Measurements from ENCODE around the gene UTY.

The UTY gene

GRCh38 chrY:13479828-13480227 is at the start of gene UTY:
UTY (minus strand) TSS chrY:13480033; CDS start chrY:13479665, 368 bp downstream.
- DNase-seq: peak; percentile 93 to 94

GRCh38 chrY:13520474-13520873 is 40.6 kb upstream of the UTY start:
- TF ChIP-seq GATA1 (IDR thresholded peaks at IDR 0.05; ENCODE audit: low read depth, low read length): no peak
- TF ChIP-seq POLR2A (IDR thresholded peaks at IDR 0.05; ENCODE audit: low read length): no peak
- no peak for DNase-seq

More at GRCh38 chrY:13479828-13480227, at the start of gene UTY:
- no peak for TF ChIP-seq GATA1 (IDR thresholded peaks at IDR 0.05; ENCODE audit: low read depth, low read length)

GRCh38 chrY:13501215-13501614 is 21.4 kb upstream of the UTY start:
- peak; percentile 25 to 39 for DNase-seq
- no peak for TF ChIP-seq GATA1 (IDR thresholded peaks at IDR 0.05; ENCODE audit: low read depth, low read length)

- DNase-seq: no peak
- TF ChIP-seq GATA1 (IDR thresholded peaks at IDR 0.05; ENCODE audit: low read depth, low read length) (no peak), POLR2A (IDR thresholded peaks at IDR 0.05; ENCODE audit: low read length) (no peak)
These were observed 13.9 kb upstream of the UTY start for GRCh38 chrY:13493737-13494136.

GRCh38 chrY:13492408-13492807 is 12.6 kb upstream of the UTY start:
- DNase-seq: no peak
- no peak for TF ChIP-seq POLR2A (IDR thresholded peaks at IDR 0.05; ENCODE audit: low read length)
- TF ChIP-seq GATA1 (IDR thresholded peaks at IDR 0.05; ENCODE audit: low read depth, low read length): no peak

GRCh38 chrY:13488738-13489137 is 8.9 kb upstream of the UTY start:
- no peak for TF ChIP-seq POLR2A (IDR thresholded peaks at IDR 0.05; ENCODE audit: low read length)
- DNase-seq: peak in 1 of 2 experiments; percentile 1

GRCh38 chrY:13479121-13479711 is 617 bp downstream of the UTY start:
- DNase-seq: peak; percentile 64 to 79
- TF ChIP-seq POLR2A (IDR thresholded peaks at IDR 0.05; ENCODE audit: low read length) (no peak), GATA1 (IDR thresholded peaks at IDR 0.05; ENCODE audit: low read depth, low read length) (no peak)

- TF ChIP-seq POLR2A (IDR thresholded peaks at IDR 0.05; ENCODE audit: low read length): no peak
- TF ChIP-seq GATA1 (IDR thresholded peaks at IDR 0.05; ENCODE audit: low read depth, low read length): no peak
- DNase-seq: peak; percentile 88
These were observed 1.6 kb downstream of the UTY start for GRCh38 chrY:13478126-13478785.

- DNase-seq: no peak
- TF ChIP-seq GATA1 (IDR thresholded peaks at IDR 0.05; ENCODE audit: low read depth, low read length) (no peak), POLR2A (IDR thresholded peaks at IDR 0.05; ENCODE audit: low read length) (no peak)
These were observed 4.8 kb downstream of the UTY start for GRCh38 chrY:13474997-13475396.

GRCh38 chrY:13451572-13451971 is 28.3 kb downstream of the UTY start:
- no peak for DNase-seq
- no peak for TF ChIP-seq GATA1 (IDR thresholded peaks at IDR 0.05; ENCODE audit: low read depth, low read length)

- DNase-seq: no peak
These were observed 29.2 kb downstream of the UTY start for GRCh38 chrY:13450596-13451130.

GRCh38 chrY:13445566-13445965 is 34.3 kb downstream of the UTY start:
- DNase-seq: peak; percentile 1 to 3
- TF ChIP-seq GATA1 (IDR thresholded peaks at IDR 0.05; ENCODE audit: low read depth, low read length) (no peak), POLR2A (IDR thresholded peaks at IDR 0.05; ENCODE audit: low read length) (no peak)

More at GRCh38 chrY:13450596-13451130, 29.2 kb downstream of the UTY start:
- no peak for TF ChIP-seq POLR2A (IDR thresholded peaks at IDR 0.05; ENCODE audit: low read length)
- no peak for TF ChIP-seq GATA1 (IDR thresholded peaks at IDR 0.05; ENCODE audit: low read depth, low read length)

- TF ChIP-seq GATA1 (IDR thresholded peaks at IDR 0.05; ENCODE audit: low read depth, low read length) (no peak), POLR2A (IDR thresholded peaks at IDR 0.05; ENCODE audit: low read length) (no peak)
- DNase-seq: peak; percentile 84 to 88
These were observed 36.7 kb downstream of the UTY start for GRCh38 chrY:13443146-13443545.

GRCh38 chrY:13440811-13441210 is 39.0 kb downstream of the UTY start:
- no peak for TF ChIP-seq GATA1 (IDR thresholded peaks at IDR 0.05; ENCODE audit: low read depth, low read length)
- TF ChIP-seq POLR2A (IDR thresholded peaks at IDR 0.05; ENCODE audit: low read length): no peak
- peak in 1 of 2 experiments; percentile 17 for DNase-seq

All from erythroblast (primary cell).